CD14-positive monocyte (primary cell): ENCODE data around the gene CNOT4. TPM values are rescaled to one million over a fixed set of nuclear protein-coding genes. Genes with fewer than 3 reads are reported as not detected.

Source experiments
- DNase-seq, 3 donors: peaks; one replicate each; pipeline ENCODE4 v3.0.0-alpha.2; 2011 to 2022
- H2AFZ ChIP-seq: 2 replicates; pipeline ENCODE4 v1.6.0; 2012; ENCODE audit warnings: mild to moderate bottlenecking, low read depth, low read length, inconsistent platforms; ENCODE audit not compliant: insufficient read depth, poor library complexity, severe bottlenecking
- H3K27ac ChIP-seq, 2 donors: 1 replicate in 1 of 2; 2 replicates in 1 of 2; pipeline ENCODE4 v1.5.1; 2012 to 2013; ENCODE audit warnings: low read length in 2 of 2, control low read depth in 1 of 2, inconsistent platforms in 1 of 2, low read depth in 1 of 2, mild to moderate bottlenecking in 1 of 2
- H3K27me3 ChIP-seq, 2 donors: one replicate each; pipeline versions ENCODE4 v1.6.0 to v1.6.1; 2011 to 2013; ENCODE audit warnings: low read length in 2 of 2; ENCODE audit not compliant: control insufficient read depth in 2 of 2, insufficient read depth in 2 of 2
- H3K36me3 ChIP-seq, 2 donors: replicated peaks in 1 of 2; 1 replicate in 1 of 2; 2 replicates in 1 of 2; pipeline versions ENCODE4 v1.5.1 to v1.6.1; 2012 to 2013; ENCODE audit warnings: low read length in 2 of 2, control low read depth in 1 of 2, inconsistent platforms in 1 of 2, mild to moderate bottlenecking in 1 of 2; ENCODE audit not compliant: insufficient read depth in 2 of 2, control insufficient read depth in 1 of 2
- H3K4me1 ChIP-seq, 2 donors: 1 replicate in 1 of 2; 2 replicates in 1 of 2; pipeline versions ENCODE4 v1.5.1 to v1.6.1; 2012 to 2013; ENCODE audit warnings: low read length in 2 of 2, control low read depth in 1 of 2, inconsistent platforms in 1 of 2, mild to moderate bottlenecking in 1 of 2, moderate library complexity in 1 of 2; ENCODE audit not compliant: insufficient read depth in 2 of 2, control insufficient read depth in 1 of 2
- H3K4me2 ChIP-seq: replicated peaks from 2 replicates; pipeline ENCODE3; 2012; ENCODE audit warnings: low read length, moderate library complexity, mild to moderate bottlenecking; ENCODE audit not compliant: poor library complexity, severe bottlenecking; ENCODE audit errors: extremely low read depth
- H3K4me3 ChIP-seq, 3 experiments: fragments of 200-600 bp in 1 of 3; sonication (generic) in 1 of 3; replicated peaks in 1 of 3; 1 replicate in 2 of 3; 2 replicates in 1 of 3; pipeline ENCODE4 v1.5.1; 2011 to 2013; ENCODE audit warnings: low read length in 3 of 3, mild to moderate bottlenecking in 3 of 3, control low read depth in 2 of 3, low read depth in 2 of 3, inconsistent platforms in 1 of 3, moderate library complexity in 1 of 3
- H3K79me2 ChIP-seq: 2 replicates; pipeline ENCODE4 v1.6.0; 2012; ENCODE audit warnings: mild to moderate bottlenecking, control low read depth, inconsistent platforms, low read length, moderate library complexity; ENCODE audit not compliant: insufficient read depth
- H3K9ac ChIP-seq: 2 replicates; pipeline ENCODE4 v1.6.0; 2017; ENCODE audit warnings: low read length, mild to moderate bottlenecking; ENCODE audit not compliant: insufficient read depth, poor library complexity, severe bottlenecking
- H3K9me3 ChIP-seq, 2 donors: replicated peaks in 1 of 2; 1 replicate in 1 of 2; 2 replicates in 1 of 2; pipeline versions ENCODE4 v1.5.1 to v1.6.1; 2012 to 2013; ENCODE audit warnings: low read length in 2 of 2, control low read depth in 1 of 2; ENCODE audit not compliant: control insufficient read depth in 1 of 2, insufficient read depth in 1 of 2
- H4K20me1 ChIP-seq: 2 replicates; pipeline ENCODE4 v1.6.0; 2012; ENCODE audit warnings: mild to moderate bottlenecking, low read length, control low read depth, moderate library complexity; ENCODE audit not compliant: insufficient read depth
- H3K27ac Mint-ChIP-seq, 7 donors: one replicate each; pipeline ENCODE4 v1.8.0; 2020; ENCODE audit warnings: mild to moderate bottlenecking in 7 of 7, mixed read lengths in 7 of 7, moderate library complexity in 6 of 7, inconsistent platforms in 2 of 7
- H3K27me3 Mint-ChIP-seq, 3 donors: one replicate each; pipeline ENCODE4 v1.8.0; 2021 to 2022; ENCODE audit warnings: low read depth in 3 of 3, mild to moderate bottlenecking in 3 of 3, mixed read lengths in 3 of 3, moderate library complexity in 3 of 3, inconsistent platforms in 1 of 3
- H3K36me3 Mint-ChIP-seq, 2 donors: one replicate each; pipeline ENCODE4 v1.8.0; 2020; ENCODE audit warnings: mixed read lengths in 2 of 2, inconsistent platforms in 1 of 2, mild to moderate bottlenecking in 1 of 2
- H3K4me1 Mint-ChIP-seq: one replicate; pipeline ENCODE4 v1.8.0; 2020; ENCODE audit warnings: mild to moderate bottlenecking, mixed read lengths
- H3K4me3 Mint-ChIP-seq, 2 donors: one replicate each; pipeline ENCODE4 v1.8.0; 2020; ENCODE audit warnings: mild to moderate bottlenecking in 2 of 2, mixed read lengths in 2 of 2, moderate library complexity in 1 of 2
- H3K9me3 Mint-ChIP-seq, 7 donors: one replicate each; pipeline ENCODE4 v1.8.0; 2020 to 2022; ENCODE audit warnings: mixed read lengths in 7 of 7, mild to moderate bottlenecking in 6 of 7, moderate library complexity in 6 of 7, inconsistent platforms in 2 of 7
- CTCF ChIP-seq: fragments of 200-600 bp; IDR thresholded peaks from one replicate; pipeline ENCODE4 v1.8.0; 2022; ENCODE audit warnings: antibody characterized with exemption, mild to moderate bottlenecking
- WGBS: methylation state at CpG from one replicate; pipeline ENCODE4 v1.1.5; 2013; ENCODE audit warnings: missing lambda C conversion rate; ENCODE audit not compliant: insufficient coverage; 5-methylcytosine and 5-hydroxymethylcytosine counted together
- intact Hi-C, 2 donors: fragments of 100-400 bp; cut with micrococcal nuclease; formaldehyde crosslinking; loops; one replicate each; pipeline versions ENCODE4 v1.15.0 to v1.15.1; 2023
- polyA plus RNA-seq, 3 donors: library from polyadenylated mRNA; depleted of rRNA in 1 of 3; unstranded in 2 of 3; stranded (reverse) in 1 of 3; fragments of 300-500 nt in 2 of 3; fragments of >200 nt in 1 of 3; fragmentation: Illumina TruSeq in 2 of 3; gene quantifications; 1 replicate in 2 of 3; 2 replicates in 1 of 3; pipeline ENCODE4 v1.2.3, GENCODE V29; 2012 to 2021

The CNOT4 gene
- polyA plus RNA-seq, 3 donors = 4.3 to 7.9 (median 6.3) TPM

GRCh38 chr7:135463908-135464307, 46.0 kb downstream of the CNOT4 start:
- H3K27ac Mint-ChIP-seq = peak overlapping the region in 1 of 7 donors; percentile 30
- Histone ChIP-seq H3K9me3 (no peaks in the 10 kb centered on the region), H4K20me1 (peaks cover 89% of the 10 kb centered on the region), H3K27me3 (no peaks in the 10 kb centered on the region), H2AFZ (no peak overlapping the region), H3K4me1 (no peaks in the 10 kb centered on the region), H3K36me3 (peaks cover 0 to 2% of the 10 kb centered on the region in 2 donors), H3K4me3 (no peak overlapping the region), H3K27ac (no peak overlapping the region), H3K79me2 (peaks cover 85% of the 10 kb centered on the region), H3K4me2 (no peak overlapping the region), H3K9ac (no peak overlapping the region)
- peaks cover 4 to 9% of the 10 kb centered on the region in 2 donors for H3K36me3 Mint-ChIP-seq
- no peak overlapping the region for H3K4me3 Mint-ChIP-seq
- no peaks in the 10 kb centered on the region for H3K27me3 Mint-ChIP-seq
- peaks cover 0 to 1% (median 0%) of the 10 kb centered on the region in 7 donors for H3K9me3 Mint-ChIP-seq
- no CpG with 5 or more reads among the region's 3 CpGs for WGBS
- no peak for TF ChIP-seq CTCF
- H3K4me1 Mint-ChIP-seq = peaks cover 15% of the 10 kb centered on the region
- peak in 1 of 3 donors; percentile 11 for DNase-seq
- intact Hi-C loops = no loop called here

- intact Hi-C loops = no loop called here
- Mint-ChIP-seq H3K4me1 (peaks cover 15% of the 10 kb centered on the region), H3K27me3 (no peaks in the 10 kb centered on the region), H3K4me3 (no peak overlapping the region), H3K27ac (peak overlapping the region in 2 of 7 donors; percentile 24 to 47), H3K9me3 (peaks cover 0 to 1% (median 0%) of the 10 kb centered on the region in 7 donors), H3K36me3 (peaks cover 7 to 18% of the 10 kb centered on the region in 2 donors)
- H3K27ac ChIP-seq = no peak overlapping the region
- H3K4me1 ChIP-seq = no peaks in the 10 kb centered on the region
- H2AFZ ChIP-seq = no peak overlapping the region
- 81% methylated on average over 2 of the region's 4 CpGs for WGBS
- H3K27me3 ChIP-seq = no peaks in the 10 kb centered on the region
- H3K4me2 ChIP-seq = no peak overlapping the region
- H3K9me3 ChIP-seq = no peaks in the 10 kb centered on the region
- H3K4me3 ChIP-seq = no peak overlapping the region
- no peak for TF ChIP-seq CTCF
- peaks cover 92% of the 10 kb centered on the region for H3K79me2 ChIP-seq
- no peak overlapping the region for H3K9ac ChIP-seq
- no peak for DNase-seq
- peaks cover 0 to 12% of the 10 kb centered on the region in 2 donors for H3K36me3 ChIP-seq
- peaks cover 94% of the 10 kb centered on the region for H4K20me1 ChIP-seq
Observed at GRCh38 chr7:135459951-135460567, 49.8 kb downstream of the CNOT4 start.
